GM23338 (cell line): ENCODE measurements around the gene CLDN7. TPM values are rescaled to one million over a fixed set of nuclear protein-coding genes. Genes with fewer than 3 reads are reported as not detected.

ENCODE experiments used
- ATAC-seq: fragments of 200-7000 bp; cut with Tn5 transposase; 3 replicates; pipeline ENCODE4 v1.9.1; 2020
- DNase-seq: peaks from one replicate; pipeline ENCODE4 v3.0.0-alpha.2; 2015; ENCODE audit warnings: low spot score
- H2AFZ ChIP-seq: fragments of 200-600 bp; sonication (generic); 2 replicates; pipeline ENCODE4 v1.8.0; 2016; ENCODE audit warnings: antibody characterized with exemption, mild to moderate bottlenecking, moderate library complexity
- H3F3A ChIP-seq: fragments of 200-600 bp; sonication (generic); replicated peaks from 2 replicates; pipeline ENCODE4 v1.8.0; 2017; ENCODE audit warnings: antibody characterized with exemption, mixed run types, low read depth
- H3K27ac ChIP-seq: fragments of 200-600 bp; sonication (generic); 2 replicates; pipeline ENCODE4 v1.6.1; 2016; ENCODE audit warnings: low read depth
- H3K27me3 ChIP-seq: fragments of 200-600 bp; sonication (generic); 2 replicates; pipeline ENCODE4 v1.8.0; 2016; ENCODE audit warnings: mild to moderate bottlenecking, mixed run types, moderate library complexity; ENCODE audit not compliant: insufficient read depth
- H3K36me3 ChIP-seq: fragments of 200-600 bp; sonication (generic); 2 replicates; pipeline ENCODE4 v1.8.0; 2016; ENCODE audit warnings: mild to moderate bottlenecking; ENCODE audit not compliant: insufficient read depth
- H3K4me1 ChIP-seq: fragments of 200-600 bp; sonication (generic); 2 replicates; pipeline ENCODE4 v1.8.0; 2016; ENCODE audit warnings: mild to moderate bottlenecking, moderate library complexity; ENCODE audit not compliant: insufficient read depth
- H3K4me2 ChIP-seq: fragments of 200-600 bp; sonication (generic); 2 replicates; pipeline ENCODE4 v1.7.1; 2017; ENCODE audit warnings: mixed run types
- H3K4me3 ChIP-seq: fragments of 200-600 bp; sonication (generic); 2 replicates; pipeline ENCODE4 v1.6.1; 2016; ENCODE audit warnings: mixed run types
- H3K79me2 ChIP-seq: fragments of 200-600 bp; sonication (generic); replicated peaks from 2 replicates; pipeline ENCODE4 v1.8.0; 2017; ENCODE audit warnings: mild to moderate bottlenecking; ENCODE audit not compliant: insufficient read depth
- H3K9me2 ChIP-seq: fragments of 200-600 bp; sonication (generic); 2 replicates; pipeline ENCODE4 v1.8.0; 2017; ENCODE audit not compliant: insufficient read depth
- H4K20me1 ChIP-seq: fragments of 200-600 bp; sonication (generic); replicated peaks from 2 replicates; pipeline ENCODE4 v1.8.0; 2017; ENCODE audit warnings: mild to moderate bottlenecking; ENCODE audit not compliant: insufficient read depth
- H3K27ac Mint-ChIP-seq: 2 replicates; pipeline ENCODE4 v1.8.0; 2020; ENCODE audit warnings: inconsistent platforms, mild to moderate bottlenecking, moderate library complexity, mixed read lengths
- H3K27me3 Mint-ChIP-seq: 3 replicates; pipeline ENCODE4 v1.8.0; 2022; ENCODE audit warnings: low read depth, mild to moderate bottlenecking, moderate library complexity, mixed read lengths, inconsistent platforms; ENCODE audit not compliant: insufficient read depth, poor library complexity
- H3K36me3 Mint-ChIP-seq: 3 replicates; pipeline ENCODE4 v1.8.0; 2021; ENCODE audit warnings: low read depth, mild to moderate bottlenecking, inconsistent platforms, moderate library complexity, mixed read lengths
- H3K4me1 Mint-ChIP-seq: 3 replicates; pipeline ENCODE4 v1.8.0; 2020; ENCODE audit warnings: mild to moderate bottlenecking, inconsistent platforms, mixed read lengths
- H3K4me3 Mint-ChIP-seq: 3 replicates; pipeline ENCODE4 v1.8.0; 2021; ENCODE audit warnings: moderate library complexity, mild to moderate bottlenecking, inconsistent platforms, mixed read lengths
- H3K9me3 Mint-ChIP-seq: 3 replicates; pipeline ENCODE4 v1.8.0; 2020; ENCODE audit warnings: moderate library complexity, mild to moderate bottlenecking, inconsistent platforms, mixed read lengths
- CREB1 ChIP-seq: fragments of 250-450 bp; sonication (Bioruptor Pico); IDR thresholded peaks from 2 replicates; pipeline ENCODE4 v1.5.0; 2020; ENCODE audit warnings: low read depth, mild to moderate bottlenecking, moderate library complexity
- CTCF ChIP-seq, 2 experiments: fragments of 200-600 bp in 1 of 2; sonication (generic) in 1 of 2; conservative IDR thresholded peaks; 2 replicates each; pipeline versions ENCODE4 v1.5.1 to v1.6.1; 2016 to 2017; ENCODE audit warnings: antibody characterized with exemption in 2 of 2, low read depth in 2 of 2, mild to moderate bottlenecking in 2 of 2, moderate library complexity in 1 of 2
- ETS1 ChIP-seq: IDR thresholded peaks from 2 replicates; pipeline ENCODE4 v1.6.1; 2016; ENCODE audit warnings: antibody characterized with exemption
- EZH2 ChIP-seq: fragments of 200-600 bp; sonication (generic); IDR thresholded peaks from one replicate; pipeline ENCODE4 v1.8.0; 2017; ENCODE audit warnings: antibody characterized with exemption, mild to moderate bottlenecking, low read depth; ENCODE audit not compliant: unreplicated experiment
- EZH2phosphoT487 ChIP-seq: fragments of 200-600 bp; sonication (generic); IDR thresholded peaks from one replicate; pipeline ENCODE4 v1.8.1; 2018; ENCODE audit warnings: antibody characterized with exemption; ENCODE audit not compliant: unreplicated experiment
- JUNB ChIP-seq: IDR thresholded peaks from one replicate; pipeline ENCODE4 v1.6.1; 2016; ENCODE audit warnings: antibody characterized with exemption; ENCODE audit not compliant: unreplicated experiment
- NANOG ChIP-seq: IDR thresholded peaks from 2 replicates; pipeline ENCODE4 v1.6.1; 2016; ENCODE audit warnings: antibody characterized with exemption, borderline replicate concordance
- POLR2AphosphoS5 ChIP-seq: IDR thresholded peaks from 2 replicates; pipeline ENCODE4 v1.6.1; 2016; ENCODE audit warnings: antibody characterized with exemption, low read depth
- REST ChIP-seq: IDR thresholded peaks from one replicate; pipeline ENCODE4 v1.6.1; 2018; ENCODE audit warnings: antibody characterized with exemption; ENCODE audit not compliant: unreplicated experiment
- STAT1 ChIP-seq: IDR thresholded peaks from one replicate; pipeline ENCODE4 v1.6.1; 2016; ENCODE audit warnings: antibody characterized with exemption; ENCODE audit not compliant: unreplicated experiment
- ZNF114 ChIP-seq: fragments of 250-450 bp; sonication (Bioruptor Pico); IDR thresholded peaks from 2 replicates; pipeline ENCODE4 v1.5.0; 2020; ENCODE audit warnings: mild to moderate bottlenecking, moderate library complexity
- ZNF331 ChIP-seq: fragments of 250-450 bp; sonication (Bioruptor Pico); IDR thresholded peaks from 2 replicates; pipeline ENCODE4 v1.5.0; 2020; ENCODE audit warnings: low read depth, mild to moderate bottlenecking, moderate library complexity
- ZNF462 ChIP-seq: fragments of 250-450 bp; sonication (Bioruptor Pico); IDR thresholded peaks from 2 replicates; pipeline ENCODE4 v1.5.0; 2020; ENCODE audit warnings: mild to moderate bottlenecking, moderate library complexity
- polyA plus RNA-seq: library from polyadenylated mRNA; unstranded; fragments of >200 nt; fragmentation: Nextera tagmentation; extraction: Ambion mirVana; gene quantifications from 2 replicates; pipeline ENCODE4 v1.2.1, GENCODE V29; 2016
- total RNA-seq: library from RNA; depleted of rRNA; stranded (reverse); fragments of >200 nt; shearing (Covaris generic); gene quantifications from 2 replicates; pipeline ENCODE4 v1.2.3, GENCODE V29; 2014

The CLDN7 gene
- total and polyA plus RNA-seq, 2 experiments from 2014 or later = 50.7 to 111 TPM

GRCh38 chr17:7293816-7294613, 31.7 kb upstream of the CLDN7 start:
- no peaks in the 10 kb centered on the region for H3K79me2 ChIP-seq
- TF ChIP-seq NANOG (no peak), ZNF114 (no peak), STAT1 (no peak), EZH2 (no peak), CTCF (conservative IDR thresholded peaks at IDR 0.05; ENCODE audit: low read depth in 2 of 2) (no peak), ZNF331 (CRISPR knock-in tag) (no peak), REST (no peak), CREB1 (no peak), JUNB (no peak), EZH2phosphoT487 (no peak), POLR2AphosphoS5 (no peak; the same call in 1 of the 2 replicates), ETS1 (no peak), ZNF462 (CRISPR knock-in tag) (no peak)
- Mint-ChIP-seq H3K9me3 (peaks cover 9% of the 10 kb centered on the region; the same call in 1 of the 3 replicates), H3K4me1 (peaks cover 28% of the 10 kb centered on the region), H3K4me3 (peak overlapping the region; percentile 77), H3K27me3 (peaks cover 34% of the 10 kb centered on the region), H3K36me3 (peaks cover under 1% of the 10 kb centered on the region; the same call in 2 of the 3 replicates), H3K27ac (no peak overlapping the region)
- H2AFZ ChIP-seq = 0 out of 2 replicates have a peak overlapping the region, but pooled peaks have one; percentile 28
- peak overlapping the region; percentile 88 for H3K4me2 ChIP-seq
- H3K27ac ChIP-seq = 0 out of 2 replicates have a peak overlapping the region, but pooled peaks have one; percentile 45
- DNase-seq (peak; percentile 91), ATAC-seq (peak; percentile 45)
- peaks cover 23% of the 10 kb centered on the region for H3F3A ChIP-seq
- H3K4me1 ChIP-seq = peaks cover 21% of the 10 kb centered on the region
- H3K27me3 ChIP-seq = peaks cover 18% of the 10 kb centered on the region
- peak overlapping the region; percentile 61 for H3K4me3 ChIP-seq
- H4K20me1 ChIP-seq = peaks cover 4% of the 10 kb centered on the region; the same call in 1 of the 2 replicates
- no peaks in the 10 kb centered on the region for H3K9me2 ChIP-seq
- H3K36me3 ChIP-seq = no peaks in the 10 kb centered on the region
